Right lobe of liver (tissue), 4 donors: ENCODE data around the gene SH2D5.

Experiments used
- CTCF ChIP-seq, 4 donors: fragments of 200-600 bp in 3 of 4; fragments of 450-650 bp in 1 of 4; IDR thresholded peaks; one replicate each; pipeline versions ENCODE4 v1.5.1 to v1.8.0; 2016 to 2022; ENCODE audit warnings: antibody characterized with exemption in 4 of 4, mild to moderate bottlenecking in 2 of 4
- POLR2A ChIP-seq: fragments of 450-650 bp; IDR thresholded peaks from one replicate; pipeline ENCODE4 v1.6.1; 2017; ENCODE audit warnings: antibody characterized with exemption, mild to moderate bottlenecking
- donor health status: DM: no; HTN: no; CAD: no.
- donor health status: DM: no; HTN: no; CAD: no.
- donor health status: DM: no; HTN: yes; CAD: no.

GRCh38 chr1:20702416-20702815, 30.1 kb downstream of the SH2D5 start:
- peak in 2 of 4 donors; percentile 9 to 20 for TF ChIP-seq CTCF (IDR thresholded peaks at IDR 0.05)
- no peak for TF ChIP-seq POLR2A
